ENCODE data around the gene CLIC3.

Gene CLIC3

DNA sequence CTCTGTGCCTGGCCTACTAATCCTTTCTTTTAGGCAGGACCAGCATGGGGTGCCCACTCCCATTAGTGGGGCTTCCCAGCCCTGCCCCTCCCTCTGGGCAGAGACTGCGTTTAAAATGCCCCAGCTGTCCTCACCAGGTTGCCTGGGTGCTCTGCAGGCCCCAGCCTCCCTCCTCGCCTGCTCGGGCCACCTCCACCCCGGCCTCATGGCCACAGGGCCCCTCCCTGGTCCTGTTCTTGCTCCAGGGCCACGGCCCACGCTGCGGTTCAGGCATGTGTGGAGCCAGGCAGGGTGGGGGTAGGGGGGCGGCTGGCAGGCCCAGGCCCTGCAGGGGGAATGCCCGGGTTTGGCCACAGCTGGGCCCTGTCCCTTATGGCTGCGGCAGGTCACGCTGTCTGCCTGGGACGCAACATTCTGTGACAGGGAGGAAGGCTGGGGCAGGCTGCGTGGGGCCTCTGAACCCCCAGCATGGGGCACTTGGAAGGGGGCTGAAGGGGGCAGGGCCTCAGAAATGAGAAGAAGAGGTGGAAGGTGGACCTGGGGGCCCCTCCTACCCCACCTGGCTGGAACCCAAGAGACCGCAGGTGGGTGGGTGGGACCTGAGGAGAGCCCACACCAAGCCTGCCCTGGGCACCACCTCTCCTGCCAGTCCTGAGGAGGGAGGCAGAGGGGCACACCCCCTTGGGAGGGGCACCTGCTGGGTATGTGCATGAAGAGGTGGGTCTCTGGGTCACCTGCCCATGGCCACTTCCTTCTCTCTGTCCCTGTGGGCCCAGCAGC lies 44.6 kb downstream of the CLIC3 start, which contains the start of gene LCN12:
TSS of gene LCN12 (plus strand) at position 733 of the 780 bp plus-strand sequence. CDS start 55 bp downstream, outside the sequence.
- Histone ChIP-seq H3K36me3 (ENCODE audit: control insufficient read depth, insufficient read depth, low read length) (no peaks in the 10 kb centered on the region), H3K4me1 (ENCODE audit: control insufficient read depth, insufficient read depth, low read length) (no peaks in the 10 kb centered on the region), H3K9ac (ENCODE audit: low read length) (no peak within 1 kb of the TSS), H3K27ac (ENCODE audit: low read depth, low read length) (no peak within 1 kb of the TSS), H3K27me3 (ENCODE audit: control insufficient read depth, insufficient read depth, low read length) (no peaks in the 10 kb centered on the region), H3K4me3 (ENCODE audit: low read length) (no peak within 1 kb of the TSS)

DNA sequence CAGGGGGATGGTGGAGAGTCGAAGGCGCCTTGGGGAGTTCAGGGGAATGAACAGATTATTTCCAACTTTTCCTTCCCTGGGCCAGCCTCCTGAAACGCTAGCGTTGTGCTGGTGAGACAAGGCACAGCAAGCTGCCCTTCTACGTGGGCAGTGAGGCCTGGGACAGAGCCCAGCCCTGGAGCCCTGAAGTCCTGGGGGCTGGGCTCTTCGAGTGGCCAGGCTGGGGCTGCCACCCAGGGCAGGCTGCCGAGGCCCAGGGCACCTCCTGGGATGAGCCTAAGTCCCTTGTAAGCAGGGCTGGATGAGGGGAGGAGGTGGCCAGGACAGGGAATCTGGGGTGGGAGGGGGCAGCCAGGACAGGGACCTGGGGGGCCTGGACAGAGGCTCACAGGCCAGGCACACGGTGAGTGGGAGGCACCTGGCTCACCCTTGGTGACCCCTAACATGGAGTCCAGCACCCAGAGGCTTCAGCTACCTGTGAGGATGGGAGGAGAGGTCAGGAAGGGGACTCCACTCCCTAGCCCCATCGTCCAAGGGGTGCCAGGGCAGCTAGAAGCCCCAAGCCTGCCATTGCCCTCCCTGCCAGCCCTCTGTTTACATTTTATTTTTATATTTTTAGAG lies 45.6 kb downstream of the CLIC3 start:
- peak overlapping the region; percentile 12 for H3K9ac ChIP-seq (ENCODE audit: low read length)
- H3K36me3 ChIP-seq (ENCODE audit: control insufficient read depth, insufficient read depth, low read length), result no peaks in the 10 kb centered on the region
- H3K4me1 ChIP-seq (ENCODE audit: control insufficient read depth, insufficient read depth, low read length), result no peaks in the 10 kb centered on the region
- H3K27ac ChIP-seq (ENCODE audit: low read depth, low read length), result peak overlapping the region; percentile 59
- no peaks in the 10 kb centered on the region for H3K27me3 ChIP-seq (ENCODE audit: control insufficient read depth, insufficient read depth, low read length)
- peak overlapping the region; percentile 91 for H3K4me3 ChIP-seq (ENCODE audit: low read length)

DNA sequence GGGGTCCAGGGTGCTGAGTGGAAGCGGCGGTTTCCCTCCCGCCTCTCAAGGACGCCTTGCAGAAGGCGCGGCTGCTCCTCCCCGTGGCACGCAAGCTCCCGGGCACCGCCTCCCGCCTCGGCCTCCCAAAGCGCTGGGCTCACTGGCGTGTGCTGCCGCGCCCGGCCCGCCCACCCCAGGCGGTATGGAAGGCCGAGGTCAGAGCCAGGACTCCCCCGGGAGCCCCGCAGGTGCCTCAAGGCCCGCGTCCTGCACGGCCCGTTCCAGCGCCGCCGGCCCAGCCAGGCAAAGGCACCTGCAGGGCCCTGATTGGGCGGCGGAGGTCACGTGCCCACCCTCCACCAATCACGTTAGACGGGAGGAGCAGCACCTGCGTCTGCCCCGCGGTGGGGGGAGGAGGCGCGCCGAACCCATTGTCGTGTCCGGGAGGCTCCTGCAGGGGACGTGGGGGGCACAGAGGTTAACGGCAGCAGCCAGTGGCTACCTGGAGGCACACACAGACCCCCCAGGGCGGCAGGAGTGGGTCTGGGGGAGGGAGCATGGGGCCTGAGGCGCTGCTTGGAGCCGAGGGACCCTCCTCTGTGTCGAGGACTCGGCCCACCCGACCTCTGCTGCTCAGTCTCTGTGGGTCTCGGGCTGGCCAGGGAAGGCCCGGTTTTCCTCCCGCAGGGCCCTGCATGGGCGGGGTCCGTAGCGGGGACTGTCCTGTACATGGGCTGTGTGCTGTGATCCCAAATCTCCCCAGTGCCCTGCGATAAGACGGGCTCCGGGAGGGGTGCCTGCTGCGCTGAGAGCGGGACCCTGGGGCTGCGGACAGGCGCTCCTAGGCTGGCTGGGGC lies 46.3 kb downstream of the CLIC3 start:
- H3K27ac ChIP-seq (ENCODE audit: low read depth, low read length), result peak overlapping the region; percentile 59
- H3K9ac ChIP-seq (ENCODE audit: low read length), result peak overlapping the region; percentile 38
- H3K36me3 ChIP-seq (ENCODE audit: control insufficient read depth, insufficient read depth, low read length), result no peaks in the 10 kb centered on the region
- H3K27me3 ChIP-seq (ENCODE audit: control insufficient read depth, insufficient read depth, low read length), result no peaks in the 10 kb centered on the region
- H3K4me3 ChIP-seq (ENCODE audit: low read length), result peak overlapping the region; percentile 91
- H3K4me1 ChIP-seq (ENCODE audit: control insufficient read depth, insufficient read depth, low read length), result no peaks in the 10 kb centered on the region

DNA sequence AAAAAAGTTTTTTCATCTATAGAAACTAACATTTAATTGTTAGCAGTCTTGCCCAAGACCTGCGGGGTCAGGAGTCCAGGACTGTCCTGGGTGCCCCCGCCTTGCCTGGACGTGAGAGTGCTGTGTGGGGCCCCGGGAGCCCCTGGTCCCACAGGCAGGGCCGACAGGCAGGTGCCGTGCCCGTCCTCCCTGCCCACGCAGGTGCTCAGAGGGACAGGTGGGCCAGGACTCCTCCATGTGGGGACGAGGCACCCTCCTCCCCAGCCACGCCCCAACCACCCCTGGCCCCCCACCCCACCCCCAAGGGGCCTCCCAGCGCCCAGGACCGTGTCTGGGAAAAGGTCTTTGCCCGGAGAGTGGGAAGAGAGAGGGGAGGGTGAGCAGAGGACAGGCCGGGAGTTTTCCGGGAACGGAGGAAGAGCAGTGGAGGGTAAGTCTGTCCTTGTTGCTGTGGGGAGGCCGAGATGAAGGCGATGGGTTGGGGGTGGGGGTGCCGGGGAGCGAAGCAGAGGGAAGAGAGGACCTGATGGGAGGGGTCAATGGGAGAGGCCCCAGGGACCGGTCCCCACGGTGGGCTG lies 47.0 kb downstream of the CLIC3 start:
- Histone ChIP-seq H3K4me1 (ENCODE audit: control insufficient read depth, insufficient read depth, low read length) (no peaks in the 10 kb centered on the region), H3K36me3 (ENCODE audit: control insufficient read depth, insufficient read depth, low read length) (no peaks in the 10 kb centered on the region), H3K27ac (ENCODE audit: low read depth, low read length) (peak overlapping the region; percentile 59), H3K27me3 (ENCODE audit: control insufficient read depth, insufficient read depth, low read length) (no peaks in the 10 kb centered on the region), H3K4me3 (ENCODE audit: low read length) (peak overlapping the region; percentile 91), H3K9ac (ENCODE audit: low read length) (peak overlapping the region; percentile 38)

DNA sequence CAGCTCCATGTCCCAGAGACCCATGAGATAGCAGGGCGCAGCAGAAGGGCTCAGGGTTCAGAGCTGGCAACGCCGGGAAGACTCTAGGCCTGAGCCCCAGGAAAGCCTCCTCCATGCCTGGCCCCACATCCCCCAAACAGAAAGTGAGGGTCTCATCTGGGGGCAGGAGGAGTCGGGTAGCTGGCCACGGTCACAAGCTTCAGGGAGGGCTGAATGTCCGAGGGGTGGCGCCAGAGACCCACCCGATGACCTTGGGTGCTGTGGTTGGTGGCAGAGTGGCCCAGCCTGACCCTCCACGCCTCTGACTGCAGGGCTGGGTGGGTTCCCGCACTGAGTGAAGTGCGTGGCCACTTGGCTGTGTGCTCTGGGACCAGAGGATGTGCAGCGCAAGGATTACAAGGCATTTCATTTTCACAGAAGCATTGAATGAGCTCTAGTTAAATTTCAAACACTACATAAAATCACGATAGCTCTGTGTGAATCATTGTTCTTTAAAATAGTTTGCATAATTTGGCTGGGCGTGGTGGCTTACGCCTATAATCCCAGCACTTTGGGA lies 48.3 kb downstream of the CLIC3 start:
- no peaks in the 10 kb centered on the region for H3K27me3 ChIP-seq (ENCODE audit: control insufficient read depth, insufficient read depth, low read length)
- H3K4me3 ChIP-seq (ENCODE audit: low read length), result no peak overlapping the region
- peaks cover 3% of the 10 kb centered on the region for H3K4me1 ChIP-seq (ENCODE audit: control insufficient read depth, insufficient read depth, low read length)
- no peak overlapping the region for H3K9ac ChIP-seq (ENCODE audit: low read length)
- H3K36me3 ChIP-seq (ENCODE audit: control insufficient read depth, insufficient read depth, low read length), result no peaks in the 10 kb centered on the region
- H3K27ac ChIP-seq (ENCODE audit: low read depth, low read length), result no peak overlapping the region

DNA sequence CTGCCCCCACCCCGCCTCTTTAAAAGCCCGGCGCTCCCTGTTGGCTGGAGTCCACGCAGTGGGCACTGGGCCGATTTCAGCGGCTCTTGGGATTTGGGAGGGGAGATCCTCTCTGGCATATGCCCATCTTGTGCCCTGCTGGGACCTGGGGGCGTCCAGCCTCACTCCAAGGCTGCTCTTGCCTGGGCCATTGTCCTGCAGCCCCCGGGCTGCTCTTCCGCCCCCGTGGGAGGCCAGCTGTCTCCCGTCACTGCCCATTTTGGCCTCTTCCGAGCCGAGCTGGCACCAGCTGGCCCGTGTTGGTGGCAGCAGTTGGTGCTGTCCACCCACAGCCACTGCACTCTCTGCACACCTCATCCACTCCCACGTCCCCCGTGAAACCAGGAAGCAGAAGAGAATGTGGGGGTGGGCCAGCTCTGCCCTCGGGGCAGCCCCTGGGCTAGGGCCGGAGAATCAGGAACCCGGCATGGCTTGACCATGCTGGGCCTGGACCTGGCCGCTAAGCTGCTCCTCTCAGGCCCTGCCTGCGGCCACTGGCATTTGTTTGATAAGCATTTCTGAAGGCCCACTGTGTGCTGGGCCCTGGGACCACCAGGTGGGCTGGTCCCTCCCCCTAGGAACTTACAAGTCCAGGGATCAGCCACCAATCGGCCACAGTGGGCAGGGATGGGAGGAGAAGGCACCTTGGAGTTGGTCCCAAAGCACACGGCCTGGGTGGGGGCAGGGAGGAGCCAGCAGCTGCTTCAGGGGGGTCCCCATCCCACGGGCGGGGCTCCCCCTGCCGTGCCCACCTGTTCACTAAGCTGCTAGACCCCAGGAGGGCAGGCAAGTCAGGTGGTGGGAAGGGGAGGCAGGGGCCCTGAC lies 49.1 kb downstream of the CLIC3 start:
- no peak overlapping the region for H3K27ac ChIP-seq (ENCODE audit: low read depth, low read length)
- no peaks in the 10 kb centered on the region for H3K36me3 ChIP-seq (ENCODE audit: control insufficient read depth, insufficient read depth, low read length)
- H3K9ac ChIP-seq (ENCODE audit: low read length), result no peak overlapping the region
- H3K4me3 ChIP-seq (ENCODE audit: low read length), result no peak overlapping the region
- peaks cover 3% of the 10 kb centered on the region for H3K4me1 ChIP-seq (ENCODE audit: control insufficient read depth, insufficient read depth, low read length)
- no peaks in the 10 kb centered on the region for H3K27me3 ChIP-seq (ENCODE audit: control insufficient read depth, insufficient read depth, low read length)

DNA sequence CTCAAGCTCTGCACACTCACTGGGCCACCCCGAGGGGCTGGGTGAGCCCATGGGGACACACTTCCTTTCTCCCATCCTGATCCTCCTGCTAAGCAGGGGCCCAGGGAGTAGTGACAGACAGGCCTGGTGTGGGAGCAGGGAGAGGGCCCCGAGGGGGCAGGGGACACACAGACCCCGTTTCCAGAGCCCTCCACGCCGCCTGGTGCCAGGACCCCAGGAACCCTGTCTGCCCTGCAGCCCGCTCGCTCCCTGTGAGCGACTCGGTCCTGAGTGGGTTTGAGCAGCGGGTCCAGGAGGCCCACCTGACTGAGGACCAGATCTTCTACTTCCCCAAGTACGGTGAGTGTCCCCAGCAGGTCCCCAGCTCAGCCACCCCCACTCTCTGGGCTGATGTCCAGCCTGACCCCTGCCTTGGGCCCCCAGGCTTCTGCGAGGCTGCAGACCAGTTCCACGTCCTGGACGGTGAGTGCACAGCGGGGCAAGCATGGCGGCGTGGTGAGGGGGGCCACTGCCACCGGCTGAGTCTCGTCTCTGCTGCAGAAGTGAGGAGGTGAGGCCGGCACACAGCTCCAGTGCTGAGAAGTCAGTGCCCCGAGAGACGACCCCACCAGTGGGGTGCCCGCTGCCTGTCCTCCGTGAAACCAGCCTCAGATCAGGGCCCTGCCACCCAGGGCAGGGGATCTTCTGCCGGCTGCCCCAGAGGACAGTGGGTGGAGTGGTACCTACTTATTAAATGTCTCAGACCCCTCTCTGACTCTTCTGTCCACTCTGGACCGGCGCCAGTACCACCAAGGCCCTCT lies 49.9 kb downstream of the CLIC3 start:
- no peaks in the 10 kb centered on the region for H3K27me3 ChIP-seq (ENCODE audit: control insufficient read depth, insufficient read depth, low read length)
- H3K36me3 ChIP-seq (ENCODE audit: control insufficient read depth, insufficient read depth, low read length), result peaks cover 8% of the 10 kb centered on the region
- H3K9ac ChIP-seq (ENCODE audit: low read length), result no peak overlapping the region
- peaks cover 3% of the 10 kb centered on the region for H3K4me1 ChIP-seq (ENCODE audit: control insufficient read depth, insufficient read depth, low read length)
- no peak overlapping the region for H3K27ac ChIP-seq (ENCODE audit: low read depth, low read length)
- no peak overlapping the region for H3K4me3 ChIP-seq (ENCODE audit: low read length)

DNA sequence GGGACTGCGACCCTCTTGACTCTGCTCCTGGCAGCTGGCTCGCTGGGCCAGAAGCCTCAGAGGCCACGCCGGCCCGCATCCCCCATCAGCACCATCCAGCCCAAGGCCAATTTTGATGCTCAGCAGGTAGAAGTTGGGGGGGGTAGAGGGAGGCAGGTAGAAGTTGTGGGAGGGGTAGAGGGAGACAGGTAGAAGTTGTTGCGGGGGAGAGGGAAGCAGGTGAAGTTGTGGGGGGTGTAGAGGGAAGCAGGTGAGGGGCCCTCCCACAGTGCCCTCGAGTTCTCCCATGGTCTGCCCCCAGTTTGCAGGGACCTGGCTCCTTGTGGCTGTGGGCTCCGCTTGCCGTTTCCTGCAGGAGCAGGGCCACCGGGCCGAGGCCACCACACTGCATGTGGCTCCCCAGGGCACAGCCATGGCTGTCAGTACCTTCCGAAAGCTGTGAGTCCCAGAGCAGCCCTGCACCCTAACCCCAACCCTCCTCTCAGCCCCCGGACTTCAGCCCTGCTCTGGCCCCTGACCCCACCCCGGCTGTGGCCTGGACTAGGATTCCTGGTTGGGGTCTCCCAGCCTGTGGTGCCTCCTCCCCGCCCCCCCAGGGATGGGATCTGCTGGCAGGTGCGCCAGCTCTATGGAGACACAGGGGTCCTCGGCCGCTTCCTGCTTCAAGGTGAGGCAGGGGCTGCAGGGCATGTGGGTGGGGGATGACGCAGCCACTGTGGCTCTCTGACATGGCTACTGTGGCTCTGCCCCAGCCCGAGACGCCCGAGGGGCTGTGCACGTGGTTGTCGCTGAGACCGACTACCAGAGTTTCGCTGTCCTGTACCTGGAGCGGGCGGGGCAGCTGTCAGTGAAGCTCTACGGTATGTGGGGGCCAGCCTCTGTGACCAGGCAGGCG lies 50.8 kb downstream of the CLIC3 start:
- Histone ChIP-seq H3K27me3 (ENCODE audit: control insufficient read depth, insufficient read depth, low read length) (no peaks in the 10 kb centered on the region), H3K4me3 (ENCODE audit: low read length) (no peak overlapping the region), H3K4me1 (ENCODE audit: control insufficient read depth, insufficient read depth, low read length) (peaks cover 3% of the 10 kb centered on the region), H3K36me3 (ENCODE audit: control insufficient read depth, insufficient read depth, low read length) (peaks cover 16% of the 10 kb centered on the region), H3K27ac (ENCODE audit: low read depth, low read length) (no peak overlapping the region), H3K9ac (ENCODE audit: low read length) (no peak overlapping the region)
